NCI-H524 (cell line): ENCODE data around the gene UNC13B.
"Not testable (repeated sequence)": the region's sequence is repeated elsewhere in the genome, so short reads cannot be mapped to it uniquely, and the experiment has no call there.

Source experiments
- DNase-seq, 2 experiments: peaks; one replicate each; lab custom pipeline; 2025; lab: John Stamatoyannopoulos, UW

UNC13B gene

GRCh38 chr9:35226651-35227050 lies 64.8 kb downstream of the UNC13B start:
- peak; percentile 56 to 86 for DNase-seq

GRCh38 chr9:35227284-35227683 lies 65.5 kb downstream of the UNC13B start:
- no peak for DNase-seq

GRCh38 chr9:35229066-35229778 lies 67.4 kb downstream of the UNC13B start:
- no peak for DNase-seq

GRCh38 chr9:35229779-35230143 lies 68.0 kb downstream of the UNC13B start:
- no peak for DNase-seq

GRCh38 chr9:35232867-35233544 lies 71.2 kb downstream of the UNC13B start:
- peak in 1 of 2 experiments; percentile 30 for DNase-seq

- no peak for DNase-seq
Observed at GRCh38 chr9:35236692-35237091, 74.9 kb downstream of the UNC13B start.

GRCh38 chr9:35237311-35237710 lies 75.5 kb downstream of the UNC13B start:
- DNase-seq: no peak

- DNase-seq: not testable (repeated sequence)
Observed at GRCh38 chr9:35245945-35246344, 84.1 kb downstream of the UNC13B start.

GRCh38 chr9:35253075-35253474 lies 91.3 kb downstream of the UNC13B start:
- DNase-seq: no peak

- DNase-seq: no peak
Observed at GRCh38 chr9:35254237-35254636, 92.4 kb downstream of the UNC13B start.

GRCh38 chr9:35254984-35255857 lies 93.4 kb downstream of the UNC13B start:
- no peak for DNase-seq

GRCh38 chr9:35257986-35258659 lies 96.3 kb downstream of the UNC13B start:
- DNase-seq: no peak

- DNase-seq: peak; percentile 43 to 67
Observed at GRCh38 chr9:35258660-35259474, 97.1 kb downstream of the UNC13B start.

GRCh38 chr9:35260186-35260585 lies 98.4 kb downstream of the UNC13B start:
- DNase-seq: no peak

GRCh38 chr9:35262064-35262463 lies 100.3 kb downstream of the UNC13B start:
- no peak for DNase-seq

GRCh38 chr9:35267710-35268109 lies 105.9 kb downstream of the UNC13B start:
- DNase-seq: no peak

GRCh38 chr9:35269919-35270318 lies 108.1 kb downstream of the UNC13B start:
- no peak for DNase-seq

GRCh38 chr9:35271637-35272036 lies 109.8 kb downstream of the UNC13B start:
- no peak for DNase-seq

- DNase-seq: no peak
Observed at GRCh38 chr9:35272989-35273388, 111.2 kb downstream of the UNC13B start.

GRCh38 chr9:35273591-35273990 lies 111.8 kb downstream of the UNC13B start:
- DNase-seq: no peak

- DNase-seq: no peak
Observed at GRCh38 chr9:35274993-35275392, 113.2 kb downstream of the UNC13B start.
